ENCODE results near the gene COX5A. TPM values are rescaled to one million over a fixed set of nuclear protein-coding genes. Genes with fewer than 3 reads are reported as not detected.

COX5A gene
- total and polyA plus RNA-seq, 2 of the 13 experiments (the other 11 are each of a cell fraction or from before 2014, with no cell fraction given): 158 to 218 TPM

DNA sequence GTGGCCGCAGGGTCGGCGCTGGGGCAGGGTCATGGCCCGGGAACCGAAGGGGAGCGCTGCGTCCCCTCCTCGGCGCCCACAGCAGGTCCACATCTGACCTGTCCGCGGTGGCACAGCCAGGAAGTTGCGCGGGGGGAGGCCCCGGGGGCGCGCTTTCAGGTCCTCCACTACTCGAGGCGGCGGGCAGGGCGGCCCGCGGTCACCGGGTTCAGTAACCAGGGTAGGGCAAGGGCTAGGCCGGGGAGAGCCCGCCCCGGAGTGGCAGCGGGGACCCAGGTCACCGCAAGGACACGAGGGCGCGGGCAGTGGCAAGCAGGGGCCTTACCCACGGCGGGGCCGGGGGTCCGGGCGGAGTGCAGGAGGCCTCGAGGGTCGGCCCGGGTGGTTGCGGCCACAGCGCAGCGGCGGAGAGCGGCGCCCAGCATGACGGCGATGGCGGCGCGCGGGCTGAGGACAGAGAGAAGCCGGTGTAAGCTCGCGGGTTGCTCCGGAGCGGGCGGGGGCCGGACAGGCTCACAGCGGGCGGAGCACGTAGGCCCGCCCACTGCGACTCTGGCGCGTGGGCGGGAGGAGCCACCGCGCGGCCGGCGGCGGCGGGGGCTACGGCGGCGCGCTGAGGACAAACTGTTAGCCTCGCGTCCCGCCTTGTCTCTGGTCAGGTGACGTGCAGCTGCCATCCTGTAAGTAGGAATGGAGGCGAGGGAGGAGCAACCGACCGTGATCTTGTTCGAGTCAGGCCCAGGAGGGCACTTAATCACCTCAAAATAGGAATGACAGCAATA is at the start of gene COX5A (continued):
- TF ChIP-seq TMF1 (CRISPR knock-in tag; IDR thresholded peaks at IDR 0.05; ENCODE audit: low read depth): peak; percentile 94; the same call in 1 of the 2 replicates
- peak; percentile 95 for TF ChIP-seq ZSCAN31 (CRISPR knock-in tag; IDR thresholded peaks at IDR 0.05; ENCODE audit: low read depth)
- peak; percentile 84 for TF ChIP-seq AGO2 (optimal IDR thresholded peaks at IDR 0.05; ENCODE audit: low read depth, low read length)
- TF ChIP-seq TEAD3 (CRISPR knock-in tag; optimal IDR thresholded peaks at IDR 0.05; ENCODE audit: borderline replicate concordance): no peak
- TF ChIP-seq ZNF850 (CRISPR knock-in tag; conservative IDR thresholded peaks at IDR 0.05): no peak
- TF ChIP-seq, protein P1, sequence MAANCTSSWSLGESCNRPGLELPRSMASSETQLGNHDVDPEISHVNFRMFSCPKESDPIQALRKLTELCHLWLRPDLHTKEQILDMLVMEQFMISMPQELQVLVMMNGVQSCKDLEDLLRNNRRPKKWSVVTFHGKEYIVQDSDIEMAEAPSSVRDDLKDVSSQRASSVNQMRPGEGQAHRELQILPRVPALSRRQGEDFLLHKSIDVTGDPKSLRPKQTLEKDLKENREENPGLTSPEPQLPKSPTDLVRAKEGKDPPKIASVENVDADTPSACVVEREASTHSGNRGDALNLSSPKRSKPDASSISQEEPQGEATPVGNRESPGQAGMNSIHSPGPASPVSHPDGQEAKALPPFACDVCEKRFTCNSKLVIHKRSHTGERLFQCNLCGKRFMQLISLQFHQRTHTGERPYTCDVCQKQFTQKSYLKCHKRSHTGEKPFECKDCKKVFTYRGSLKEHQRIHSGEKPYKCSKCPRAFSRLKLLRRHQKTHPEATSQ (CRISPR knock-in tag; IDR thresholded peaks at IDR 0.05; ENCODE audit: borderline replicate concordance): peak; percentile 91
- TF ChIP-seq THAP7 (CRISPR knock-in tag; IDR thresholded peaks at IDR 0.05): peak; percentile 91
- TF ChIP-seq, protein P2, sequence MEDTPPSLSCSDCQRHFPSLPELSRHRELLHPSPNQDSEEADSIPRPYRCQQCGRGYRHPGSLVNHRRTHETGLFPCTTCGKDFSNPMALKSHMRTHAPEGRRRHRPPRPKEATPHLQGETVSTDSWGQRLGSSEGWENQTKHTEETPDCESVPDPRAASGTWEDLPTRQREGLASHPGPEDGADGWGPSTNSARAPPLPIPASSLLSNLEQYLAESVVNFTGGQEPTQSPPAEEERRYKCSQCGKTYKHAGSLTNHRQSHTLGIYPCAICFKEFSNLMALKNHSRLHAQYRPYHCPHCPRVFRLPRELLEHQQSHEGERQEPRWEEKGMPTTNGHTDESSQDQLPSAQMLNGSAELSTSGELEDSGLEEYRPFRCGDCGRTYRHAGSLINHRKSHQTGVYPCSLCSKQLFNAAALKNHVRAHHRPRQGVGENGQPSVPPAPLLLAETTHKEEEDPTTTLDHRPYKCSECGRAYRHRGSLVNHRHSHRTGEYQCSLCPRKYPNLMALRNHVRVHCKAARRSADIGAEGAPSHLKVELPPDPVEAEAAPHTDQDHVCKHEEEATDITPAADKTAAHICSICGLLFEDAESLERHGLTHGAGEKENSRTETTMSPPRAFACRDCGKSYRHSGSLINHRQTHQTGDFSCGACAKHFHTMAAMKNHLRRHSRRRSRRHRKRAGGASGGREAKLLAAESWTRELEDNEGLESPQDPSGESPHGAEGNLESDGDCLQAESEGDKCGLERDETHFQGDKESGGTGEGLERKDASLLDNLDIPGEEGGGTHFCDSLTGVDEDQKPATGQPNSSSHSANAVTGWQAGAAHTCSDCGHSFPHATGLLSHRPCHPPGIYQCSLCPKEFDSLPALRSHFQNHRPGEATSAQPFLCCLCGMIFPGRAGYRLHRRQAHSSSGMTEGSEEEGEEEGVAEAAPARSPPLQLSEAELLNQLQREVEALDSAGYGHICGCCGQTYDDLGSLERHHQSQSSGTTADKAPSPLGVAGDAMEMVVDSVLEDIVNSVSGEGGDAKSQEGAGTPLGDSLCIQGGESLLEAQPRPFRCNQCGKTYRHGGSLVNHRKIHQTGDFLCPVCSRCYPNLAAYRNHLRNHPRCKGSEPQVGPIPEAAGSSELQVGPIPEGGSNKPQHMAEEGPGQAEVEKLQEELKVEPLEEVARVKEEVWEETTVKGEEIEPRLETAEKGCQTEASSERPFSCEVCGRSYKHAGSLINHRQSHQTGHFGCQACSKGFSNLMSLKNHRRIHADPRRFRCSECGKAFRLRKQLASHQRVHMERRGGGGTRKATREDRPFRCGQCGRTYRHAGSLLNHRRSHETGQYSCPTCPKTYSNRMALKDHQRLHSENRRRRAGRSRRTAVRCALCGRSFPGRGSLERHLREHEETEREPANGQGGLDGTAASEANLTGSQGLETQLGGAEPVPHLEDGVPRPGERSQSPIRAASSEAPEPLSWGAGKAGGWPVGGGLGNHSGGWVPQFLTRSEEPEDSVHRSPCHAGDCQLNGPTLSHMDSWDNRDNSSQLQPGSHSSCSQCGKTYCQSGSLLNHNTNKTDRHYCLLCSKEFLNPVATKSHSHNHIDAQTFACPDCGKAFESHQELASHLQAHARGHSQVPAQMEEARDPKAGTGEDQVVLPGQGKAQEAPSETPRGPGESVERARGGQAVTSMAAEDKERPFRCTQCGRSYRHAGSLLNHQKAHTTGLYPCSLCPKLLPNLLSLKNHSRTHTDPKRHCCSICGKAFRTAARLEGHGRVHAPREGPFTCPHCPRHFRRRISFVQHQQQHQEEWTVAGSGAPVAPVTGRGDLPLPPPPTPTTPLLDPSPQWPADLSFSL (CRISPR knock-in tag; IDR thresholded peaks at IDR 0.05): no peak
- TF ChIP-seq, protein P3, sequence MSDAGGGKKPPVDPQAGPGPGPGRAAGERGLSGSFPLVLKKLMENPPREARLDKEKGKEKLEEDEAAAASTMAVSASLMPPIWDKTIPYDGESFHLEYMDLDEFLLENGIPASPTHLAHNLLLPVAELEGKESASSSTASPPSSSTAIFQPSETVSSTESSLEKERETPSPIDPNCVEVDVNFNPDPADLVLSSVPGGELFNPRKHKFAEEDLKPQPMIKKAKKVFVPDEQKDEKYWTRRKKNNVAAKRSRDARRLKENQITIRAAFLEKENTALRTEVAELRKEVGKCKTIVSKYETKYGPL (CRISPR knock-in tag; IDR thresholded peaks at IDR 0.05): peak; percentile 12; the same call in 1 of the 2 replicates
- TF ChIP-seq, protein P4, sequence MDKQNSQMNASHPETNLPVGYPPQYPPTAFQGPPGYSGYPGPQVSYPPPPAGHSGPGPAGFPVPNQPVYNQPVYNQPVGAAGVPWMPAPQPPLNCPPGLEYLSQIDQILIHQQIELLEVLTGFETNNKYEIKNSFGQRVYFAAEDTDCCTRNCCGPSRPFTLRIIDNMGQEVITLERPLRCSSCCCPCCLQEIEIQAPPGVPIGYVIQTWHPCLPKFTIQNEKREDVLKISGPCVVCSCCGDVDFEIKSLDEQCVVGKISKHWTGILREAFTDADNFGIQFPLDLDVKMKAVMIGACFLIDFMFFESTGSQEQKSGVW (CRISPR knock-in tag; IDR thresholded peaks at IDR 0.05; ENCODE audit: borderline replicate concordance): no peak; the same call in 1 of the 2 replicates
- TF ChIP-seq ZFP90 (CRISPR knock-in tag; IDR thresholded peaks at IDR 0.05; ENCODE audit: borderline replicate concordance): peak; percentile 56; the same call in 1 of the 2 replicates
- TF ChIP-seq SOX13 (IDR thresholded peaks at IDR 0.05): 0 out of 2 replicates have a peak, but pooled peaks have one; percentile 9
- TF ChIP-seq SOX13 (CRISPR knock-in tag; conservative IDR thresholded peaks at IDR 0.05 in 1 of 2, IDR thresholded peaks at IDR 0.05 in 1 of 2): 0 out of 4 replicates have a peak, but pooled peaks of 1 of the 2 experiments have one; percentile 4
- peak; percentile 92 for TF ChIP-seq ZNF451 (CRISPR knock-in tag; IDR thresholded peaks at IDR 0.05)
- TF ChIP-seq ZBTB38 (CRISPR knock-in tag; IDR thresholded peaks at IDR 0.05): peak; percentile 29; the same call in 1 of the 2 replicates
- TF ChIP-seq RFX3 (CRISPR knock-in tag; IDR thresholded peaks at IDR 0.05): no peak
- TF ChIP-seq ZNF143 (CRISPR knock-in tag; IDR thresholded peaks at IDR 0.05): no peak
- no peak for TF ChIP-seq SP1 (IDR thresholded peaks at IDR 0.05)
- TF ChIP-seq SP1 (CRISPR knock-in tag; IDR thresholded peaks at IDR 0.05): no peak; the same call in 1 of the 2 replicates

Measured in HepG2 (cell line).